GM21447 (cell line): ENCODE measurements around the gene PIK3CA.
"Not testable (repeated sequence)": the region's sequence is repeated elsewhere in the genome, so short reads cannot be mapped to it uniquely, and the experiment has no call there.

ENCODE experiments used
- ATAC-seq: cut with Tn5 transposase; IDR thresholded peaks from one replicate; pipeline ENCODE4 v1.9.1; 2021; ENCODE audit not compliant: unreplicated experiment

The PIK3CA gene

DNA sequence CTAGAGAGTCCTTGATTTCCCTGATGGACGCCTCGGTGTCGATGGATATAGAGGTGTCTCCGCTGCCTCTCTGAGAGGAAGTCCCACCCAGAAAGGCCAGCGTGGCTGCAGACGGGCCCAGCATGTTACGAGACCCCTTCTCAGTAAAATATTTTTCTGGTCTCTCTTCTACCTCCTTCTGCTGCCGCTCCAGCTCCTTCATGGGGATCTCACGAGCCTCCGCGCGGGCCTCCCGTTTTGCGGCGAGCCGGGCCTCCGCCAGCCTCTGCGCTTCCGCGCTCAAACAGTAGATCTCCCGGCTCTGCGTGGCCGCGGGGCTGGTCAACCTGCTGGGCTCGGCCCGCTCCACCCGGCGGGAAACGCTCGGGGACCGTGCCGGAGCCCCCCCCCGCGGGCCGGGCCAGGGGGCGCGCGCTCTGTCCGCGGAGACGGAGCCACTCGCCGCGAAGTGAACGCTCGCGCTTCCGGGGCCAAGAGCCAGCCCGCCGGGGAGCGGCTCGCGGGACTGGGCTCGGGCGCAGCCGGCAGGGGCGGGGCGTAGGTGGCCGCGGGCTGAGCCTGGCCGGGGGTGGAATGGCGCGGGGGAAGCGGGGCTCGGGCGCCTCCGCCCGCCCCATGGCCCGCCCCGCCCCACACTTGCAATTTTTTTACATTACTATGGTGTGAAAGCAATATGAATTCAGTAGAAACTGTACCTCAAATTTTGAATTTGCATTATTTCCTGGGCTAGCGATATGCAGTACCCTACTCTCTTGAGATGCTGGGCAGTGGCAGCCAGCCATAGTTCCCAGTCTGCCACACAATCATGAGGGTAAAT is 113.0 kb downstream of the PIK3CA start:
- ATAC-seq: peak; percentile 83

DNA sequence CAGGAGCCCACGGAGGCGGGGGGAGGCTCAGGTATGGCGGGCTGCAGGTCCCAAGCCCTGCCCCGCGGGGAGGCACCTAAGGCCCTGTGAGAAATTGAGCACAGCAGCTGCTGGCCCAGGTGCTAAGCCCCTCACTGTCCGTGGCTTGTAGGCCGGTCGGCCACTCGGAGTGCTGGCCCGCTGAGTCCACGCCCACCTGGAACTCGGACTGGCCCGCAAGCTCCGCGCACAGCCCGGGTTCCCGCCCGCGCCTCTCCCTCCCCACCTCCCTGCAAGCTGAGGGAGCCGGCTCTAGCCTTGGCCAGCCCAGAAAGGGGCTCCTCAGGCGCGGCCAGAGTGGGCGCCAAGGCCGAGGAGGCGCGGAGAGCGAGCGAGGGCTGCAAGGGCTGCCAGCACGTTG is 115.0 kb downstream of the PIK3CA start:
- ATAC-seq: no peak

DNA sequence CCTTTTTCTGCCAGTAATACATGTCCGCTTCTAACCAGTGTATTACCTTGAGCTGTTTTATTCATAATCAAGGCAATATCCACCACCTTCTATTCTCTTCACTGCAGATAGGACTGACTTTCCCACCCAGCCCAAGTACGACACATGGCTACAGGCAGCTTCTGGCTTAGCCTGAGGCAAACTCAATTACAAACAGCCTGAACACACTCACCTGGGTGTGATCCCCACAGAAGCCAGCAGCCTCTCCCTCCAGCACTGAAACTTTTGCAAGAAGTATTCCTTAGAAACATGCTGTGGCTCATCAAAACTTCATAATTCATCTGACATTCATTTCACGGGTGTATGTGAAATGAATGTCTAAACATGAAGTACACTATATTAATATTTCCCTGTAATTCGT is 116.3 kb downstream of the PIK3CA start:
- ATAC-seq: no peak

DNA sequence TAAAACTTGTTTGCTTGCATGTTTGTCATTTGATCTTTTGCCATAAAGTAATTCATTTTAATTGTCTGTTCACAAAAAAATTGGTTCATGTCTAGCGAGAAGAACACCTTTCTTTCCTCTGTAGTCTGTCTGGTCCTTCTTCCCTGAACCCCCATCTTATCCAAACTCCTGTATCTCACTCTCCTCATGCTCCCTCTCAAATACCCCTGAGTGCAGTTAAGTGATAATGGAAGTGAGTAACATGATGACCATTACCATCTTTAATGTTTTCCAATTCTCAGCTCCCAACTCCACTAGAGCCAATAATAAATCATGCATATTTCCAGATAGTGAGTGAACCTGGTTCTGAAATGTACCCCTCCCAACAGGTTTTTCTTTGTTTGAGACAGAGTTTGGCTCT is 116.9 kb downstream of the PIK3CA start:
- ATAC-seq: no peak

DNA sequence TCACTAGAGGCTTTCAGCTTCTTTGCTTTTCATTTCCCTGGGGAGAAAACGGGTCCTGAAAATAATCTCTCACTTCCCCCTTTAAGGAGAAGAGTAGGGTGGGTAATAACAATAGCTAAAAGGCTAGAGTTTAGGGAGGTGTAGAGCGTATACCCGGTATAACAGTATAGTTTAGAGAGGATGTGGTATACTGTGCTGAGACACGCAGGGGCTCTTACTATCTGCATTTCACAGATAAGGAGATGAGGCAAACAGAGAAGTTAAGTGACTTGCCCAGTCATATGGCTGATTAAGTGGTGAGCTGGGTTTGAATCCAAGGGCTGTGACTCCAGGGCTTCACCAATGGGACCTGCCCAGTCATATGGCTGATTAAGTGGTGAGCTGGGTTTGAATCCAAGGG is 117.7 kb downstream of the PIK3CA start:
- ATAC-seq: peak; percentile 46

DNA sequence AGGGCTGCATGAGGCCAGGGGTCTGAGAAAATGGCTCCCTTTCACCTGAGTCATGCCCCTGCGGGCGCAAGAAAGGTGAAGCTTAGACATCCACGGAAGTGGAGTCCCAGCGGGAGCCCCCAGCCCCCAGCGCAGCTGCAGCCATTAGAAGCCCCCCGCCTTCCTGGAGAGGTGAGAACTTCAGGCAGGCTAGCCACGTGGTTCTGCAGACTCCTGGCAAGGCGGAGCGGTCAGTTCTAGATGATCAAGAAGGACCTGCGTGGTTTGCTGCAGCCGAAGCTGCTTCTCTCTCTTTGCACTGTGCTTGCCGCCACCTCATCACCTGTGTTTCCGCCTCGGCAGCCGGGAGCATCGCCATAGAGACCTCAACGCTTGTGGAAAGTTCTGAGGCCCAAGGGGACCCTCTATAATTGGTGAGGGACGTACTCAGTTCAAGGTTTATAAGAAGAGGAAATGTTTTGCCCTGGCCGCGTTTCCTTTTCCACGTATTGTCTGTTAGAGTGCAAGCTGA is 118.6 kb downstream of the PIK3CA start:
- ATAC-seq: no peak

DNA sequence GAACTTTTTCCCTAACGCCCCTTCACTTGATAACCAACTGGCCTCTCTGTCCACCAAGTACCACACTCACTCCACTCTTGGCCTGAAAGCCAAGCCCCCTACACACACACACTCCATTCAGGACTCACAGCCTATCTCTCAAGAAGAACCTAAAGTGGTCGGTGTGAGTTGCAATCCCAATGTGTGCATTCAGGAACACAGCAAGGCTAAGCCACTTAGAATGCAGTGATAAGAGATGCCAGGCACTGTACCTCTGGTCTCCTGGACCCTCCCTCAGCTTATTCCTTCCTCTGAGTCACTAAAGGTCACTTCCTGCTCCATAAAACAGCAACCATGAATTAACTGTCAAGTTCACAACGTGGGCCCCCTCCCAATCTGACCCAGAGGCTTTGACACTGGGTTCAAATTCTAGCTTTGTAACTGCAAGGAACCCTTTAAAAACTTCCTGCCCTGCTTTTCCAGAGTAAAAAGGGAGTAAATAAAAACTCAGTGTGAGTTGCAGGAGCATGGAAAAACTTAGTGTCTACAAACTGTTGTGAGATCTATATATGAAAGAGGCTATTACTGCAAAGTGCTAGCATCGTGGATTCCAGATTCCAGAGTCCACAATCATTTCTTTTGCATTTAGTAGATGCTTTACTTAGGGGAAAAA is 120.4 kb downstream of the PIK3CA start:
- no peak for ATAC-seq

DNA sequence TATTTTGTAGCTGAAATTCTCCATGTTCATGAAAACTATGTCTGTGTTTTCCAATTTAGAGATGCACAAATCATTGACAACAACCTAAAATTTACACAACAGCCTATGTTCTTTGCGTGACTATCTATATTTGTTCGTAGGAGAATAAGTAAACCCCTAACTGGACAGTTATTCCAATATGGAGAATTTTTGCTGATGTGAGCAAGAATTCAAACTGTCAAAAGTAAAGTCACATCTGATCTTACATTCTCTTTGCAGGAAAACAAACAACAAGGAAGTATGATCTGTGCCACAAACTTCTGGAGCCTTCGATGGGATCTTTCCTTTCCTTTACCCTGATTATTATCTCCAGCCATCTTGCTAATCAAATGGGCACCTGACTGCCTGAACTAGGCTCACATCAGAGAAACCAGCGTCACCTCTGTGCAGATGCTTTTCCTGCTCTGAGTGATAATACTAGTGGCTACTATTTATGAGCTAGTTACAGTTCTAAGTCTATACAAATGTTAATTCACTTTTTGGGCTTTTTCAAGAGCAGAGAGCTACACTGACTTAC is 121.1 kb downstream of the PIK3CA start:
- ATAC-seq: no peak

DNA sequence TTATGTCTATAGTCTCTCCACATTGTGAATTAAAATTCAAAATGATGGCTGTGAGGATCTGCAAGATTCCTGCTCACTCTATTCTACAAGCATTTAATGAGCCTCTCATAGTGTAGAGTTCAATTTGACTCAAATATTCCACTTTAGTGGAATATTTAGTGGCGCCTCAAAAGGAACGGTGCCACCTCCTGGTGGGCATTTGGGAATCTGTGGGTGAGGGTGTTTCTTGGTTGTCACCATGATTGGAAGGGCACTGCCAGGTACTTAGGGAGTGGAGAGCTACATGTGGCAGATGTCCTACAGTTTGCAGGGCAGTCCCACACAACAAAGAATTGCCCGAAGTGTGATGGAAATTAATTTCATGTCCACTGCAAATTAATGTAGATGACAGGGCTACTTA is 124.2 kb downstream of the PIK3CA start:
- ATAC-seq: no peak

DNA sequence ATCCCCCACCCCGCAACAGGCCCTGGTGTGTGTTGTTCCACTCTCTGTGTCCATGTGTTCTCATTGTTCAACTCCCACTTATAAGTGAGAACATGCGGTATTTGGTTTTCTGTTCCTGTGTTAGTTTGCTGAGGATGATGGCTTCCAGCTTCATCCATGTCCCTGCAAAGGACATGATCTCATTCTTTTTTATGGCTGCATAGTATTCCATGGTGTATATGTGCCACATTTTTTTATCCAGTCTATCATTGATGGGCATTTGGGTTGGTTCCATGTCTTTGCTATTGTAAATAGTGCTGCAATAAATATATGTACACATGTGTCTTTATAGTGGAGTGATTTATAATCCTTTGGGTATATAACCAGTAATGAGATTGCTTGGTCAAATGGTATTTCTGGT is 126.3 kb downstream of the PIK3CA start:
- not testable (repeated sequence) for ATAC-seq

DNA sequence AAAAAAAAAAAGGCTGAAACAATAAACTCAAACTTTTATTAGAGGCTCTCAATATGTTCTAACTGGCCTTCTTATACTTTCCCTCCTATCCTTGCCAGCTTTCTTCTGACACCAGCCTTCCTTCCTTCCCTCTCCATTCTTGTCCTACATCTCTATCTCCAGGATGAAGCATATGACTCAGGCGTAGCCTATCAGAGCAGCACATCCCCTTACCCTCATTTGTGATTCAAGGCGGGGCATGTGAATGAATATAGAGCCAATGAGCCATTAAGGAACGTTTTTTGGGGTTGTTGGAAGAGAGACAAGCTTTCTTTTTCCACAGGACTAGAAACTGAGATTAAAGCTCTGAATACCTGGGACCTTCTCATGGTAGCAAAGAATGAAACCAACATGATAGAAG is 127.8 kb downstream of the PIK3CA start:
- no peak for ATAC-seq

DNA sequence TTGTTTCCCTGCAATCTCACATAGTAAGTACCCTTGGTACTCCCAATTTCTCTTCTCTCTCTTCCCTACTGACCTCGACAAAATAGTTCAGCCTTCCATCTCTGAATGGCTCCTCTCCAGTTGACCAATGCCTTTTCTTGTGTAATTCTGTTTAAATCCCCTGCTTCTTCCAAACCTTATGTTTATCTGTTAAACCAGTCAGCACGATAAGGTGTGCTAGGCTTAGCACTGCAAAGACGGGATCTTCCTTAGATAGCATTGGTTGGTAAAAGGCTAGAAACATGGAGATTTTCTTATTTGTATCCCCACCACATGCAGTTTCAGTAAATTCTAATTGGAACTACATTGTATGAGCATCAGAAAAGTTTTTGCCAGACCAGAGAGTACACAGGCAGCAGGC is 128.6 kb downstream of the PIK3CA start:
- no peak for ATAC-seq

DNA sequence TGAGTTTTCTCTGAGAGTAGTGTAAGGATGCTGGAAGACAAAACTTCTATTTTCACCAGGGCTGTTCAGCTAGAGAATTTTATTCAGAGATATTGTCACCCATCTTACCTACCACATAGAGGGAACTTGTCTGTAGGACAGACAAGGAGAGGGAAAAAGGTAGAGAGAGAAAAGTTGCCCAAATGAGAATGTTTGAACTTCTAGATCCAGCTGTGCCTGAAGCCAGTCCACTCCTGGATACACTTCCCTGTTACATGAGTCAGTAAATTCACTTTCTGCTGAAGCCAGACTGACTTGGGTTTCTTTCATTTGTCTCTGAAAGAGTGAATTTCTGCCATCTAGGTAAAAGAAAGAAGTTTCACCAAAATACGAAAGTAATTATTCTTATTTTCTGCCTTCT is 130.0 kb downstream of the PIK3CA start:
- ATAC-seq: no peak

DNA sequence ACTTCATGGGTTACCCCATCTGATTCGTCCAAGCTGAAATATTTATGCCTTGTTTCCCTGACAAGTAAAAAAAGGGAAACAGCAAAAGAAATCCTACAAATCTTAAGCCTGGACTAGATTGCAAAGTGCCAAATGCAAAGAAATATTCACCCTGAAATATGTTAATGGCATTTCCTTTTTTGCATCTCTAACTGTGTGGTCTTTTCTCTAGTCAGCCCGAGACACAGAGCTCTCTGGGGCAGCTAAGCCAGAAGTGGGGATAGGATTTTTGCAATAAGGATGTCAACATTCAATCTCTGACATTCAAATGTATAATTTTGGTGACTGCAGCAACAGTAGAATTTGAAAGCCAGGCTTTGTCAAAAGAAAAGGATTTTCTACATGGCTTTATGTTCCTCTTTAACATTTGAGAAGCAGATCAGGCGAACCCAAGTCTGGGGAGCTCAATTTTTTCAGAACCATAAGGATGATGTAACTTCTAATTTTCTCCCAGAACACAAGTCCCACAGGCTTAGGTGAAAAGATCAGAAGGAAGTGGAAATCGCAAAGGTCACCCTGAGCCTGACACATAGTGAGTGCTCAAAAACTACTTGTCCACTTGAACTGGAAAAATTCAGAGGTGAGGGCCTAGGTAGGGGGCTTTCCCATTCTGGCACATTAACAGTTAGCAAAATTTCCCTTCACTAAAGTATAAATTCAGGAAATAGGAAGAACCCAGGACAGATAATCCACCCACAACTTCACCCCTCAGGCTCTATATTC is 131.0 kb downstream of the PIK3CA start:
- no peak for ATAC-seq

DNA sequence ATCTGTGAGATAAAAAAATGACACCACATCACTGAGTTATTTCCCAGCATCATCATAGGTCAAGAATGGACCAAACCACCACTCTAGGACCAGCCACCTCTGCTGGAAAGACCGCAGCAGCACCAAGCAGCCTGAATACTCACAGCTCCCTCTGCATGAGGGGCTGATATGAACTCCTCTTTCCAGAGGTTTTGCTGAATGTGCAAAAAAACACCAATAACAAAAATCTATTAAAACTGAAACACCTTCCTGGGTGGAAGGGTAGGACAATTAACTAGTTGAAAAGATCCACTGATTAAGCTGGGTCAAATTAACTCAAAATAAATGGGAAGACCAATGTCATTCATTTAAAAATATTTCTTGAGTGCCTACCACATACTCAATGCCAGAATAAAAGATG is 131.7 kb downstream of the PIK3CA start:
- no peak for ATAC-seq

DNA sequence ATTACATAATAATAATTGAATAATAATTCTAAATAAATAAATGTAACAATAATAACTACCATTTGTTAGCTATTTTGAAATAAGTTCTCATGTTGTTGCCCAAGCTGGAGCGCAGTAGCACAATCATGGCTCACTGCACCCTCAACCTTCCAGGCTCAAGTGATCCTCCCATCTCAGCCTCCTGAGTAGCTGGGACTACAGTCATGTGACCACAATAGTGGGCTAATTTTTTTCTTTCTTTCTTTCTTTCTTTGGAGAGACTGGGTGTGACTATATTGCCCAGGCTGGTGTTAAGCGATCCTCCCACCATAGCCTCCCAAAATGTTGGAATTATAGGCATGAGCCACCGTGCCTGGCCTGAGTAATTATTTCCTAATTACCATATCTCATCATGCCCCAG is 133.7 kb downstream of the PIK3CA start:
- ATAC-seq: no peak

DNA sequence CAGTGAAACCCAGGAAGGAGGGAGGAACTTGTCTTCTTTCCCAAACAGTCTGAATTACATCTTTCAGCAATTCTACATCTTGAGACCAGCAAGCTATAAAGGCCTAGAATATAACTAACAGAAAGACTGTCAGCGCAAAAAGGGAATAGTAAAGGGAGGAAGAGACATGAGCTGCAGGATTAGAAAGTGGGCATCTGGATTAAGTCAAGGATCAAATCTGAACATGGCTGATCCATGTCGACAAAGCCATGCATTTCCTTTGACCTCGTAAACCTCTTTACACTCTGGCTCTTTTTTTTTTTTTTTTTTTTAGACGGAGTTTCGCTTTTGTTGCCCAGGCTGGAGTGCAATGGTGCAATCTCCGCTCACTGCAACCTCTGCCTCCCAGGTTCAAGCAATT is 138.2 kb downstream of the PIK3CA start:
- no peak for ATAC-seq

DNA sequence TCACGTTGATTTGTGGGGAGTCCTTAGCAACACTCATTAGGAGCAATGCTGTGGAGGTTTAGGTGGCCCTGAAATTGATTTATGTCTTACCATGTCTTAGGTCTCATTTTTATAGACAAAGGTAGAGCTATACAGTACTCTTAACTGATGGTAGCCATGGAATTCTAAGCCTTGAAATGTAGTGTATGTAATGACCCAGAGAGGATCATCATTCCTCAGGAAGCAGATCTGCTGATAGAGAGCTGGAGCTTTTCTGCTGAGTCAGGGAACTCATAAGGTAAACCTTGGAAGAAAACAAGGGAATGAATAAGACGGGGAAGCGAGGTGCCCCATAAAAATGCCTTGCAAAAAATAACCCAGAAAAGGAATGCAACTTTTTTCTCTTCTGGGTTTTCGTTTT is 140.7 kb downstream of the PIK3CA start:
- ATAC-seq: no peak

DNA sequence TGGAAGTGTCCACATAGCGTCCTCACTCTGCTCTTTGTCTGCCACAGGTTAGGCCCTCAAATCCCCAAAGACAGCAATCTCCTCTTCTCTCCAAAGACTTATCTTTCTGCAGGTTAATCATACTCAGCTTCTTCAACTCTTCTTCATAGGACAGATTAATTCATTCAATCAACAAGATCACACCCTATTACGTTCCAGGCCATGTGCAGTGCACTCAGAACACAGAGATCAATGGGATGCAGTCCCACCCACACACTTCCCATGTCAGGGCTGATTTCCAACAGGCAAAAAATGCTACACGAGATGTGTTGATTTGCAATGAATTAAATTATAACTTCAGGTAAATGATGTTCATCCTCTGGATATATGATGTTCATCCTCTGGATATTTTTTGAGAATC is 141.1 kb downstream of the PIK3CA start:
- ATAC-seq: no peak
